Measurements from ENCODE around the gene ADSL.

DNA sequence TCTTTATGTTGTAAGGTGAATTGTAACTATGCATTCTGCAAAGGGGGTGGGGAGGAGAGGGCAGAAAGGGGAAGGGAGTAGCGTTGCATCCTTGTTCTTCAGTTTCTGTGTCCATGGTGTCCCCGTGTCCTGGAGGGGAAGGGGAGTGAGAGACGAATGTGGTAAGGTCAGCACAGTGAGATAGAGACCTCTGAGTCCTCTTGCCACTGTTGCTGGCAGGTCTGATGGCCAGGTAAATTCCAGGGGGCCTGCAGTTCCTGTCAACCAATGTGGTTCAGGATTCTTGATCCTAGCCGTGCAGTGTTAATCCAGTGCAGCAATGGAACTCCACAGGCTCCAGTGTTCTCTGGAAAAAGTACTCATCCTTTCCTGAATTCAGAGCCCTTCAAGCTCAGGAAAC, 14.6 kb upstream of the ADSL start:
- TF ChIP-seq POLR2AphosphoS5 (IDR thresholded peaks at IDR 0.05) (no peak), POLR2A (IDR thresholded peaks at IDR 0.05) (no peak), CTCF (IDR thresholded peaks at IDR 0.05) (no peak)

Measured in stomach (tissue), 4 donors.